Activated T-helper 9 cell treated with anti-CD3 and anti-CD28 coated beads, Interleukin-2, amount 50 U/mL, for 16 hours (primary cell): Measurements from ENCODE around the gene LIME1.

ENCODE experiments used
- DNase-seq: peaks from one replicate; pipeline ENCODE4 v3.0.0-alpha.2; 2020; ENCODE audit warnings: low read depth

LIME1 gene

GRCh38 chr20:63750807-63751470 lies 14.5 kb downstream of the LIME1 start:
- no peak for DNase-seq

GRCh38 chr20:63751471-63752271 lies 15.2 kb downstream of the LIME1 start:
- DNase-seq: no peak

- DNase-seq: no peak
These were observed 16.1 kb downstream of the LIME1 start for GRCh38 chr20:63752411-63753101.

GRCh38 chr20:63753381-63753780 lies 16.9 kb downstream of the LIME1 start:
- DNase-seq: no peak

- no peak for DNase-seq
These were observed 17.5 kb downstream of the LIME1 start for GRCh38 chr20:63754008-63754407.

- DNase-seq: no peak
These were observed 19.6 kb downstream of the LIME1 start for GRCh38 chr20:63755933-63756647.

GRCh38 chr20:63756648-63756991 lies 20.2 kb downstream of the LIME1 start:
- DNase-seq: no peak

GRCh38 chr20:63758152-63758551 lies 21.7 kb downstream of the LIME1 start:
- DNase-seq: no peak

GRCh38 chr20:63759377-63759901 lies 23.0 kb downstream of the LIME1 start:
- no peak for DNase-seq

- no peak for DNase-seq
These were observed 28.8 kb downstream of the LIME1 start for GRCh38 chr20:63765082-63765873.

- no peak for DNase-seq
These were observed 29.4 kb downstream of the LIME1 start for GRCh38 chr20:63765902-63766301.

GRCh38 chr20:63766695-63767426 lies 30.4 kb downstream of the LIME1 start:
- no peak for DNase-seq

GRCh38 chr20:63767456-63767855 lies 31.0 kb downstream of the LIME1 start:
- DNase-seq: no peak

GRCh38 chr20:63767886-63768285 lies 31.4 kb downstream of the LIME1 start:
- DNase-seq: no peak

- DNase-seq: no peak
These were observed 32.4 kb downstream of the LIME1 start for GRCh38 chr20:63768591-63769515.

- no peak for DNase-seq
These were observed 33.5 kb downstream of the LIME1 start for GRCh38 chr20:63769891-63770474.

- DNase-seq: no peak
These were observed 34.7 kb downstream of the LIME1 start for GRCh38 chr20:63771046-63771707.

GRCh38 chr20:63772781-63773518 lies 36.5 kb downstream of the LIME1 start:
- DNase-seq: no peak
